Measurements from ENCODE around the gene E2F1.

GRCh38 chr20:33679758-33680485 lies 6.3 kb downstream of the E2F1 start:
- TF ChIP-seq, protein P1, sequence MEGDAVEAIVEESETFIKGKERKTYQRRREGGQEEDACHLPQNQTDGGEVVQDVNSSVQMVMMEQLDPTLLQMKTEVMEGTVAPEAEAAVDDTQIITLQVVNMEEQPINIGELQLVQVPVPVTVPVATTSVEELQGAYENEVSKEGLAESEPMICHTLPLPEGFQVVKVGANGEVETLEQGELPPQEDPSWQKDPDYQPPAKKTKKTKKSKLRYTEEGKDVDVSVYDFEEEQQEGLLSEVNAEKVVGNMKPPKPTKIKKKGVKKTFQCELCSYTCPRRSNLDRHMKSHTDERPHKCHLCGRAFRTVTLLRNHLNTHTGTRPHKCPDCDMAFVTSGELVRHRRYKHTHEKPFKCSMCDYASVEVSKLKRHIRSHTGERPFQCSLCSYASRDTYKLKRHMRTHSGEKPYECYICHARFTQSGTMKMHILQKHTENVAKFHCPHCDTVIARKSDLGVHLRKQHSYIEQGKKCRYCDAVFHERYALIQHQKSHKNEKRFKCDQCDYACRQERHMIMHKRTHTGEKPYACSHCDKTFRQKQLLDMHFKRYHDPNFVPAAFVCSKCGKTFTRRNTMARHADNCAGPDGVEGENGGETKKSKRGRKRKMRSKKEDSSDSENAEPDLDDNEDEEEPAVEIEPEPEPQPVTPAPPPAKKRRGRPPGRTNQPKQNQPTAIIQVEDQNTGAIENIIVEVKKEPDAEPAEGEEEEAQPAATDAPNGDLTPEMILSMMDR (IDR thresholded peaks at IDR 0.05; ENCODE audit: low read length), result no peak
- TF ChIP-seq EZH2phosphoT487 (IDR thresholded peaks at IDR 0.05; ENCODE audit: low read length), result no peak
